ENCODE results near the gene CFI.
"Not testable (repeated sequence)": the region's sequence is repeated elsewhere in the genome, so short reads cannot be mapped to it uniquely, and the experiment has no call there.

CFI gene

DNA sequence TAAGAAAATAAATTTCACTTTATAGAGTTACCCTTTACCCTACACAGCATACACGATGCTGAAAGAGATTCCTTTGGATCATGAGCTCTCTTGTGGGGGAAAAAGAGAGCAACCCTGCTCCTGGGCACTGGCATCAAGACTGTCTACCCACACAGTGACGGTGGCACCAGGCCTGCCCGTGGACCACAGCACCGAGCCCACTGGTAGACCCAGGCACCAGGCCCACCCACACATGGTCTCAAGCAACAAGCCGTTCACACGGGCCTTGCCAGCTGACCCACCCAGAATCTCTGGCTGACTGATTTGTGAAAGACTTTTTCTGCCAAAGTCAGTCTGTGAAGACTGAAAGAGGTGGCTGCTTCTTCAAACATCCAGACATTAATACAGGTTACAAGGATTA lies 6.7 kb downstream of the CFI start:
- DNase-seq, result no peak

DNA sequence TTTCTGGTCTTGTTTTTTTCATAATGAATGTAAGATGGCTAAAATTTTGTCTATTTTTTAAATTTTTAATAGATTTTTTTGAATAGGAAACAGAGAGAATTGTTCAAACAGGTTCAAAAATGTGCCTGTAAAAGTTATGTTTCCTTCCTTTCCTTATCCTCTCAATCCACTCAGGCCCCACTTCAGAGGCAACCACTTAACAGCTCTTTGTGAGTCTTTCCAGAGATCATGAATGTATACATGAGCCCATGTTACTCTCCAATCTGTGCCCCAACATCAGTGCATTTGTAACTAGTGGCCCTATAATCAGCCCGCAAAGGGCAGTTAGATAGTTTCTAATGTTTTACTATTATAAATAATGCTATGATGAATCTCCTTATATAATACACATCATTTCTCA lies 14.0 kb downstream of the CFI start:
- DNase-seq, result no peak

DNA sequence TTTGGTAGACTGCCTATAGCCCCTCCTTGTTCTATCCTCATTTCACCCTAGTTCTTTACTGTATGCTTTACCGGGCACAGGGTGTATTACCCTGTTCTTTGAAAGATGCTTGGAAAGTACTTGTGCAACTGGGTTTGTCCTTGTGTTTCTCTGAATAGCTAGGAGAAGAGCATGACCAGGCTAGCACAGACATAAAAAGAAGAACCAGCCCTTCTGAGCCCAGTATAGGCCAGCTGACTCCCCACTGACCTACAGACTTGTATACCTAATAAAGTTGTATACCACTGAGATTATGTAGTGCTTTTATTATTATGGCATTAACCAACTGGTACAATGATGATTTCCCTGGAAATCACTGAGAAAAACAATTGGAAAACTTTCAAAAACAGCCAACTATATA lies 15.0 kb downstream of the CFI start:
- DNase-seq, result no peak

DNA sequence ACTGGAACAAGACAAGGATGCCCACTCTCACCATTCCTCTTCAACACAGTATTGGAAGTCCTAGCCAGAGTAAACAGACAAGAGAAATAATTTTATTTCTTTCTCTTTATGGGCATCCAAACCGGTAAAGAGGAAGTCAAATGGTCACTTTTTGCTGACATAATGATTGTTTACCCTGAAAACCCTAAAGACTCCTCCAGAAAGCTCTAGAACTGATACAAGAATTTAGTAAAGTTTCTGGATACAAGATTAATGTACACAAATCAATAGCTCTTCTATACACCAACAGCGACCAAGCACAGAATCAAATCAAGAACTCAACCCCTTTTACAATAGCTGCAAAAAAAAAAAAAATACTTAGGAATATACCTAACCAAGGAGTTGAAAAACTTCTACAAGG lies 19.7 kb downstream of the CFI start:
- not testable (repeated sequence) for DNase-seq

DNA sequence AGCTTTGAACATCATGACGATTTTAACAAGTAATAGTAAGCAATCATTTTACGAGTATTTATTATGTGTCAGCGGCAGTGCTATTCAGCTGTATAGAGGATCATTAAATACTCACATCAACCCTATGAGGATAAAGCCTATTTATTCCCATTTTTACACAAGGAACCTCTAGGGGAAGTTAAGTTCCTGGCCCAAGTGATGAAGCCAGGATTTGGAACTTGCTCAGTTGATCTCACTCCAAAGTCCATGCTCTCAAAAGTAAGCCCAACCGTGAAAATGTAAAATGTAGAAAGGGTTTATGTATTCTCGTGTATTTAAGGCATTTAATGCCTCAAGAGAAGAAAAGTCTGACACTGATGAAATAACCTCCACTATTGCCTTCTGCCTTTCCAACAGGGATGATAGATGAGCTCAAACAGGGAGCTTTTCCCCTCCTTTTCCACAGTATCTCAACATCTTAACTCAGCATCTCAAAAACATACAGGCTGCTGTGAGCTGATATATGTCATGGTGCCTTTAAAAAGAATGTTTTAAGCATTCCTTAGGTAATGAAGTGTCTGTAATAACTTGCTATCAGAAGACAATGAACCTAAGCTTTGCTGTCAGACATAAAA lies 36.9 kb downstream of the CFI start:
- DNase-seq, result no peak

DNA sequence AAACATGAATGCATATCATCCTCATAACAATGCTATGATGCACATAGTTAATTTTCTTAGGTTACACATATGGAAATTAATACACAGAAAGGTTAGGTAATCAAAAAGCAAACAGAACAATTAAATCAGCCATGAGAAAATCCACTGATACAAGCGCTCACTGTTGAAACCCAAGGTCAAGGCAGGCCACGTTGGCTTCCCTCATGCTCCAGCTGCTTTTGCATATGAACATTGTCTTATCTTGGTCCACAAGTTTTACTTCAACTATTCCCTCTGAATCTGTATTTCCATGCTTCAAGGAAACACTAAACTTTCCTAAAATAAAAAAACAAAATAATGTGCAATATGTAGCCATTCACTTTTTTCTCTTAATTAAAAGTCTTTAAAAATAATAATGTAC lies 37.4 kb downstream of the CFI start:
- no peak for DNase-seq

DNA sequence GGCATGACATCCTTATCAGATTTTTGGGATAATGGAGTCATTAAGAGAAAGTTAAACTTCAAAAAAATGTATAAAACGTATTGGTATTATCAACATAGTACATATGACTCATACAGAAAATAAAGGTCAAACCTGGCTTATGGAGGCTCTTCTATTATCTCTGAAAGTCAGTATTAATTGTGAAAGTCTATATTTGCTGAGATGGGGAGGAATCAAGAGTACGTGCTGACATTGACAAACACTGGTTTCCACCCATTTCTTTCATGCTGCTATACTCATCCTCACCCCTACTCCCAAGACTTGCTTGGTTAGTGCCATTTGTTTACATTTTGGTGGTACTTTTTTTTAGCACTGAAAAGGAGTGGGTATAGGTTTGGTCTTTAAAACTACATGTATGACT lies 41.1 kb downstream of the CFI start:
- no peak for DNase-seq

DNA sequence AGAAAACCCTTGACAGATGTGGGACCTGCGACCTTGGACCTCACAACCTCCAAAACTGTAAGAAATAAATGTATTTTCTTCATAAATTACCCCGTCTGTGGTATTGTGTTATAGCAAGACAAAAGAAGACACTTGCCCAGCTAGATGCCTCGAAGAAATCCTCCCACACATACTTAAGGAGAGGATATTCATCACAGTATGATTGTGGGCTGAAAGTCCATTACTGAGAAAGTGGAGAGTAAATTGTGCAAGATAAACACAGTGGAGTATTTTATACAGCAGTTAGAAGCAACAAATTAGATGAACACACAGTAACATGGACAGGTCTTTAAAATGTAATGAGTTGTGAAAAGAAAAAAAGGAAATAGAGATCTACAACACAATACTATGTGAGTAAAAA lies 46.1 kb downstream of the CFI start:
- peak in 2 of 4 experiments; percentile 5 to 13 for DNase-seq

DNA sequence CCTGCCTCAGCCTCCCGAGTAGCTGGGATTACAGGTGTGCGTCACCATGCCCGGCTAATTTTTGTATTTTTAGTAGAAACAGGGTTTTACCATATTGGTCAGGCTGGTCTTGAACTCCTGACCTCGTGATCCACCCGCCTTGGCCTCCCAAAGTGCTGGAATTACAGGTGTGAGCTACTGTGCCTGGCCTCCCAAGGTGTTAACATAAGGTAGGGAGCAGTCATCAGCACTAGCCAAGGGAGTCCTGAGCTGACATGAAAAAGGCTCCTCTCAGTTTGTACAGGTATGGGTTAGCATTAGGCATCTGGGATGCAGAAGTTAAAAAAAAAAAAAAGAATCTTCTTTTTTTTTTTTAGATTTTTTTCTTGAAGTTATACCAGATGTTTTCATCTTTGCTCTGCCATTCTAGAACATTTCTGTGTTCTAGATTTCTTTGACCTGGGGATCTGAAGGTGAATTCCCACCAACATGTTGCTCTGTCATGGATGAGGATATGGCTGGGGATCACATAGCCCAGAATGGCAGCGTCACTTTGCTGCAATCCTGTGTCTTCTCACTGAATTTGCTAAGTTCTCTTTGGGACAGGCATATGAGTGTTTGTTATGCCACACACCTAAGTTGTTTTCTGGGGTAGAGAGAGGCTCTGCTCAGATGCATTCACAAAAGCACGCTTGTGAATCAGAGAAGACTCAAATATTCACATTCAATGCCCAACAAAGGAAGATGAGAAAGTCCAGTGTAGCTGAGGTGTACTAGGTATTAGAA lies 47.5 kb downstream of the CFI start:
- DNase-seq, result no peak

DNA sequence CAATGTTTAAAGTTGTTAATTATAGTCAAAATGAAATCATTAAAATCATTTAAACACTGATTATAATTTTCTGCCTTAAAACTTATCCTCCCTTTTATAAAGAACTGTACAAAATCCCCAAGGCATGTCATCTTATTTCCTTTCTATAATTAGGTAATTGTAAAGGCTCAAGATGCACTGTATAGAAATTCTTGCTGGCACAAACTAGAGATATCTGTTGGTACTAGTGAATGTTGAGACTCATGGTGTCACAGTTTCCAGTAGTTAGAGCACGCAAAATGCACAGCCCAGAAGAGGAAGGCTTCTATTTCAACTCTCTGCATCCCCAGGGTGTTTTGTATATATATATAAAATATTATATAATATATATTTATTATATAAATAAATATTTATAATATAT lies 49.3 kb downstream of the CFI start:
- DNase-seq, result no peak

DNA sequence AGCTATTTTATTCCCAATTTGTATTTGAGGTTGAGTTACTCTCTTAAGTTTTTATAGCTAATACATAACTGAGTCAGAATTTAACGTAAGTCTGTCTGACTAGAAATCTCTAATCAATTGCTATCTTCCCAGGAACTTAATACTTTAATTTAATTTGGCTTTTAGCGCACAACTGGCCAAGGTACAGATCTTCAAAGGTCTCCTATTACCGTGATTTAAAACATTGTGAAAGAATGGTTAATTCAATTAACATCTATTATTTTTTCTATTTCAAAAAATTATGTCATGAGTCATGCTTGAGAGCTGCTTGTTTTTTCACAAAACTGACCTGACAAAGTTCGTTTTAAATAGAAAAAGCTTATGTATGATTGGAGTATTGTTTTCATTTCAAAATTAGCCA lies 49.9 kb downstream of the CFI start:
- DNase-seq, result no peak

DNA sequence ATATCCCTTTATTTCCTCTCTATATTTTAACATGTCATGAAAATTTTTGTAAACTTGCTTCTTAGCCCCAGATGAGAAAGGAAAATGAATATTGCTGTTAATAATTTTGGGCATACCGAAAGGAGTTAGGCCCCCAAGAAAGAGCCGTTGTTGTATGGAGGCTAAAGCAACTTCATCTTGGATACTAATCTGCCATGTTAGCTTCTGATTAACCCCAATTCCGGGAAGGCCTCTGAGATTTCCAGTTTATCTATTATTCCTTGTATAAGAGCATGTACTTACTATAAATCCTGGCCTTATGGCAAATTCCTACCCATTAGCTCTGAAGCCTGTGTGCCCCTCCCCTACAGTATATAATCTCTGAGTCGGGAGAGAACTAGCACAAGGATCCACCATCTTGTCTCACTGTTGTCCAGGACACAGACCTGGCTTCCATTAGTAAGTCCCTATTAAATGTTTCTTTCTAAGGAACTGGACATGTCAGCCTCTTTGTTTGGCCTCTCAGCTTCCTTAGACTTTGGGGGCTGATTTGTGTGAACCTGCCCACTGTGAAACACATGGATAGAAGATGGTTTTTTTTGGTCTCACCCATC lies 51.1 kb downstream of the CFI start:
- no peak for DNase-seq

DNA sequence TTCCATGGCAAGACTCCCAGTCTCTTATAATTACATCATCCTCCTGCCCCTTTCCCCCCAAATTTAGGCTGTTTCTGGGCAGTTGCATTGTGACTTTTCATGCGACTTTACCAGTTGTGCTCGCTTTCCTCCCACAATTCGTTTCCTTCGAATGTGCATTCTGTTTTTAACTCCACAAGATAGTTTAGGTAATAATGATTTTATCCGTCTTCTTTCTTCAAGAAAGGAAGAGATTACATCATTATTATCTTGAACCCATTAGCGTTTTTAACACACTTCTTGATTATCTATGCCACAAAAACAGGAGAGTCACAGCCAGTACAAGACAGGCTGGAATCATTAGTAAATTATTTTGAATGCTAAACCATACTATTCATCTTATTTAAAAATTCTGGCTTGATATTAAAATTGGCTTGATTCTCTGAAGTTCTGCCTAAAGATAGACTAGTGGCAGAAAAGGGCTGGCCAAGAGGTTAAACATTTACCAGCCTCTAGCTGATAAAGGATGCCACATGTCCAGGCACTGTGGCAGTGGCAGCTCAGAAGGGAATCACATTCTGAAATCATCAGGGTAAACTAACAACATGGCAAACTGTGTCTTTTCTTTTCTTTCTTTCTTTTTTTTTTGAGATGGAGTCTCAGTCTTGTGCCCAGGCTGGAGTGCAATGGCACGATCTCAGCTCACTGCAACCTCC lies 52.3 kb downstream of the CFI start:
- no peak for DNase-seq

DNA sequence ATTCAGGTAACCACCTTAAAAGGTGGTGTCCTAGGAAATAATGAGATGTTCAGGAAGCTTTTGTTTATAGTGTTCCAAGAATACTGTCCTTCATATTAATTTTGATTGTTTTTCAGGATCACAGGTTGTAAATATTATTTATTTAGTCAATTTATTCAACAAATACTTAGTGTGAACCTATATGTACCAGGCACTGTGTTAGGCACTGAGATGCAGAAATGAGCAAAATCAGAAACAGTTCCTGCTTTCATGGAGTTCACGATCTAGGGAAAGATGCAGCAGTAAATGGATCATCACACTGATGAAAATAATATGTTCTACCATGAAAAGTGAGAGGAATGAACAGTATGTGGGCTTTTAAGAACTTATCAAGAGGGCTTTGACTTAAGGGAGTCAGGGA lies 53.7 kb downstream of the CFI start:
- DNase-seq, result no peak

DNA sequence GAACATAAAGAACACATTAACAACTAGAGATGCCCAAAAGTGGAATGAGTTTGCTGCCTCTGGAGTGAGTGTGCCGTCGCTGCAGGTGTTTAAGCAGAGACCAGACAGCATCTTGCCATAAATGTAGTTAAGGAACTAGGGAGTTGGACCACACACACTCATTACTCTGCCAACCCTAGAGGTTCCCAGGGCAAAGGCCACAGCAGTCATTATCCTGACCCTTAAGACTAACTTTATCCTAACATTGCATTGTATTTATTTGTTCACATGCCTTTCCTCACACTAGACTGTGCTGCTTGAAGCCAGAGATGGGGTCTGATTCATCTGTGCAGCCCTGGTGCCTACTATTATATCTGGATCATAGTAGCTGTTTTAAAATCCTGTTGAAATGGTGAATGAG lies 55.1 kb downstream of the CFI start:
- DNase-seq, result no peak

DNA sequence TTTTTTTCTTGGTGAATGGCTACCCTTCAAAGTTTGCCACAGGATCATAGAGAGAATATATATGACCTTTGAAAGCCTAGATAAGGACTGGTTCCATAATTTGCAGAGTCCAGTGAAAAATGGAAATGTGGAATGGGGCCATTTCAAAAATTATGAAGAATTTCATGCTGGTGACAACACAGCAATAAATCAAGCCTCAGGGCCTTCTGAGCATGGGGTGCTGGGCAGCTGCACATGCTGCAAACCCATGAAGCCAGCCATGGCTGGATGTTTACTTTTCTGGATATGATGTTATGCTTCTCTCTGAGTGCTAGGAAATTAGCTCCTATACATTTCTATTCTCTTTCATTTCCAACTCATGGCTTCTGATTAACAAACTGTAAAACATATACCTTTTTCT lies 56.0 kb downstream of the CFI start:
- no peak for DNase-seq

DNA sequence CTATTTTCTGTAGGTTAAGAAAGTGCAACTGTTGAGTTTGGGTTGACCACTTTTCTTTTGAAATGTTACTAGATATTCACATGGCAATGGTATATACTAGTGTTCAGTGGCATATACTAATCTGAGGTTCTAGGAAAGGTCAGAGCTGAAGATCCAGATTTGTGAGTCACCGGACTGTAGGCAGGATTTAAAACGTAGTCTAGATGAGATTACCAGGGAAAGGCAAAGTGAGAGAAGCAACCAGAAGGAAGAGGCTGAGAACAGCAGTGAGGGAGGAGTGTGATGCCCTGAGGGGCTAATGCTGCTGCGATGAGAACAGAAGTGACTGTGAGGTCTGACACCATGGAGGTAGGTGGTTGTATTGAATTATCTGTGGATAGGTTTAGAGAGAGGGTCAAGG lies 62.3 kb downstream of the CFI start:
- DNase-seq, result no peak

DNA sequence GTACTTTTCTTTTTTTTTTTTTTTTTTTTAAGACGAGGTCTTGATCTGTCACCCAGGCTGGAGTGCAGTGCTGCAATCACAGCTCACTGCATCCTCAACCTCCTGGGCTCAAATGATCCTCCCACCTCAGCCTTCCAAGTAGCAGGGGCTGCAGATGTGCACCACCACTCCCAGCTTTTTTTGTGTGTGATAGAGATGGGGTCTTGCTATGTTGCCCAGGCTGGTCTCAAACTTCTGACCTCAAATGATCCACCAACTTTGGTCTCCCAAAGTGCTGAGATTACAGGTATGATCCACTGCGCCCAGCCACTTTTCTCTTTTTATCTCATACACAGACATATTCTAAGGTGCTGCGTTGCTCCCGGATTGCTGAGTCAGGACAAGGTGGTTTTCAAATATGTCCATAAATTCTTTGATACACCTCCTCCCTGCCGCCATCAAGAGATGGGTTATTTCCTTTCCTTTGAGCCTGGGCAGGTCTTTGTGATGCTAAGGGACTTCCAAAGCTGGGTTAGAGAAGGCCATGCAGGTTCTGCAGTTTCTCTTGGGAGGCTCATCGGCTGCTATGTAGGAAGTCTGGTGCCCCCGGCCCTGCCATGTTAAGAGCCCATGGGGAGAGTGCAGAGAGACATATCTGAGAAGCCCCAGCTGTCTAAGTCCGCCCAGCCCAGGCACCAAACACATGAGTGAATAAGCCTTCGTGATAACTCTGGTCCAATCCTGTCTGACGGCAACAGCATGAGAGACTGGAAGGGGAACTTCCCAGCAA lies 63.5 kb downstream of the CFI start:
- no peak for DNase-seq

DNA sequence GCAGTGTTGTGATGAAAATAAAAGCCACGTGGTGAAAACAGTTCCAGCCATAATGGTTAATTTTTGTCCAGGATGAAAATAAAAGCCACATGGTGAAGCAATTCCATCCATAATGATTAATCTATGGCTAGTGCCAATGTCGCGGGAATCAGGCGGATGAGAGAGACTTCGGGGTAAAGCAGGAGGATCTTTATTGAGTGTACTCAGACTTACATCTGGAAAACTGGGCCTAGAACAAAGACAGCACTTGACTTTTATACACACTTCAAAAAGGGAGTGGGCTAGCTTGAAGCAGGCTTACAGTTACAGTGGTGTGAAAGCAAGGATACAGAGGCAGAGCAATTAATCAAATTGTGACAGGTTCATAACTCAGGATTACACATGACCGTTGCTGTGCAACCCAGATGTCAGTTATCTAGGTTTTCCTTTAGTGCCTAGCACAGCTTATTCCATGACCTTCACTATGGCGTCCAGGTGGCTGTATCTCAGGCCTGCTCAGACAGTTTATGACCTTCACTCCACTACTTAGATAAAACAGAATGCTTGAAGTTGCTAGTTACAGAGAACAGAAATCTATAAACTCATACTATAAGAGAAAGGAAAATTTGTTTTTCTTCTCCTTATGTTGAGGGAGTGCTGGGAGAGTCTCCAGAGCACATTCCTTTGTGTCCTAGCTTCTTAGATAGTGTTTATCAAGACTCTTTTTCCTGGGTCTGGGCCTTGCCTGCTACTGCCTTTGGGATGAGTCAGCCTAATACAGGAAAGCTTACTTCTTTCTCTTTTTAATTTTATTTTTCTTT lies 66.0 kb downstream of the CFI start:
- DNase-seq, result no peak

DNA sequence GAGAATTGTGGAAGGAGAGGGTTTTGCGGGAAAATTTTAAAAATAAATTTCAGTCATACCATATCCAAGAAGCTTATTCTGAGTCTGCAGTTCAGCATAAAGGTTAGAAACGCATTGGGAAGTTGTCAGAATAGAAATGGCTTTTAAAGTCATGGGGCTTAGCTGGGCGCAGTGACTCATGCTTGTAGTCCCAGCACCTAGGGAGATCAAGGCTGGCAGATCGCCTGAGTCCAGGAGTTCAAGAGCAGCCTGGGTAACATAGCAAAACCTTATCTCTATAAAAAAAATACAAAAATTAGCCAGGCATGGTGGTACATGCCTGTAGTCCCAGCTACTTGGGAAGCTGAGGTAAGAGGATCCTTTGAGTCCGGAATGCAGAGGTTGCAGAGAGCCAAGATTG lies 68.1 kb downstream of the CFI start:
- DNase-seq, result no peak

DNA sequence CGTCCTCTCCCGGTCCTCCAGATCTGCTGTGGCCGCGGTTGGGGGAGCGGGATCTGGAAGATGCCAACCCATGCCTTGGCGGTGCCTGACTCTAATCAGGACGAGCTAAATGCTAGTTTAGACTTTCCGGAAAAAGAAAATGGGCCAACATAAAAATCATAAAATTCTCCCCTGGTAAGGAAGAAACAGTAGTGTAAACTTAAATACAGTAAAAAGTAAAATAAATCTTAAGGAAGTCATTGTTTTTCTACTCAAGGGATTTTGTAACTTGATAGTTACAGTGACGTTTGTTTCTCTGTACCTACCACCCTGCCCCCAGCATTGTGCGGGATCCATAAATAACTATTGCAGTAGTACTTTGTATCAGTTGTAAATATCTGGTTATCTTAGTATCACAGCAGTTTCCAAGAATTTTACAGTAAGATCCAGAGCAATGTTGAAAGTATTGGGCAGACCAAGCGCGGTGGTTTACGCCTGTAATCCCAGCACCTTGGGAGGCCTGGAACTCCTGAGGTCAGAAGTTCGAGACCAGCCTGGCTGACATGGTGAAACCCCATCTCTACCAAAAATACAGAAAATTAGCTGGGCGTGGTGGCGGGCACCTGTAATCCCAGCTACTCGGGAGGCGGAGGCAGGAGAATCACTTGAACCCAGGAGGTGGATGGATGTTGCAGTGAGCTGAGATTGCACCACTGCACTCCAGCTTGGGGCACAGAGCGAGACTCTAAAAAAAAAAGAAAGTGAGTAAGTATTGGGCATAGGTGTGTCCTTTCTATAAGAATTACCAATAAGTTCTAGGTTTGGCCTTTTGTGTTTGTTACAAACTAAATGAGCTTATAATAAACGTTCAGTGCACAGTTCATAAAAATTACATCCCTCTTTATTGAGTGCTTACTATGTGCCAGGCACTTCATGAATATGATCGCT lies 70.9 kb downstream of the CFI start:
- no peak for DNase-seq

Measured in suppressor macrophage (primary cell).